ENCODE measurements around the gene PYCR2. TPM values are rescaled to one million over a fixed set of nuclear protein-coding genes. Genes with fewer than 3 reads are reported as not detected.
"Not testable (repeated sequence)": the region's sequence is repeated elsewhere in the genome, so short reads cannot be mapped to it uniquely, and the experiment has no call there.

PYCR2 gene
- total RNA-seq, 2 experiments from 2014 or later, result 103 to 106 TPM

- Mint-ChIP-seq H3K4me1 (no peaks in the 10 kb centered on the region), H3K4me3 (no peak overlapping the region), H3K36me3 (no peaks in the 10 kb centered on the region), H3K9me3 (ENCODE audit: low read depth) (no peaks in the 10 kb centered on the region), H3K27me3 (peaks cover 10% of the 10 kb centered on the region), H3K27ac (no peak overlapping the region)
- CTCF ChIA-PET, result interaction anchor here (1.9 kb wide), 1 partner anchor 8 kb away, joined by 7 read pairs; the partner anchor contains the start of gene TMEM63A
- DNase-seq (no peak), ATAC-seq (no peak)
Measured at GRCh38 chr1:225890346-225891228, 33.5 kb downstream of the PYCR2 start.

GRCh38 chr1:225889743-225890142 is 34.3 kb downstream of the PYCR2 start:
- Mint-ChIP-seq H3K4me3 (no peak overlapping the region), H3K36me3 (no peaks in the 10 kb centered on the region), H3K9me3 (ENCODE audit: low read depth) (no peaks in the 10 kb centered on the region), H3K27me3 (peaks cover 10% of the 10 kb centered on the region), H3K4me1 (no peaks in the 10 kb centered on the region), H3K27ac (no peak overlapping the region)
- CTCF ChIA-PET, result interaction anchor here (1.0 to 1.1 kb wide), 2 partner anchors 9 to 13 kb away, joined by 3 to 5 read pairs; no protein-coding TSS in a partner anchor
- DNase-seq (no peak), ATAC-seq (no peak)

- CTCF ChIA-PET, result interaction anchor here (1.0 to 1.1 kb wide), 2 partner anchors 8 to 12 kb away, joined by 3 to 5 read pairs; no protein-coding TSS in a partner anchor
- no peak for ATAC-seq
- no peak within 1 kb of the TSS for H3K4me3 Mint-ChIP-seq
Measured at GRCh38 chr1:225888898-225889601, 35.0 kb downstream of the PYCR2 start, which contains the start of gene LEFTY1. LEFTY1 (minus strand) TSS chr1:225889146; CDS start chr1:225889066, 80 bp downstream.

GRCh38 chr1:225888289-225888897 is 35.7 kb downstream of the PYCR2 start:
- Mint-ChIP-seq H3K4me1 (peaks cover 5% of the 10 kb centered on the region), H3K27ac (no peak overlapping the region), H3K36me3 (no peaks in the 10 kb centered on the region), H3K27me3 (peaks cover 5% of the 10 kb centered on the region), H3K9me3 (ENCODE audit: low read depth) (no peaks in the 10 kb centered on the region), H3K4me3 (no peak overlapping the region)
- DNase-seq, result no peak
- no peak for ATAC-seq
- CTCF ChIA-PET, result interaction anchor here (1.0 to 1.1 kb wide), 2 partner anchors 7 to 11 kb away, joined by 3 to 5 read pairs; no protein-coding TSS in a partner anchor

More at GRCh38 chr1:225888898-225889601, 35.0 kb downstream of the PYCR2 start, which contains the start of gene LEFTY1:
- no peaks in the 10 kb centered on the region for H3K36me3 Mint-ChIP-seq
- DNase-seq, result no peak
- H3K27me3 Mint-ChIP-seq, result peaks cover 6% of the 10 kb centered on the region
- H3K4me1 Mint-ChIP-seq, result no peaks in the 10 kb centered on the region
- H3K9me3 Mint-ChIP-seq (ENCODE audit: low read depth), result no peaks in the 10 kb centered on the region
- no peak within 1 kb of the TSS for H3K27ac Mint-ChIP-seq

GRCh38 chr1:225887554-225888288 is 36.3 kb downstream of the PYCR2 start:
- H3K36me3 Mint-ChIP-seq; H3K9me3 Mint-ChIP-seq (ENCODE audit: low read depth); DNase-seq; H3K4me1 Mint-ChIP-seq; ATAC-seq; H3K4me3 Mint-ChIP-seq; H3K27ac Mint-ChIP-seq; H3K27me3 Mint-ChIP-seq: not testable (repeated sequence)
- CTCF ChIA-PET, result interaction anchor here (1.5 kb wide), 1 partner anchor 10 kb away, joined by 3 read pairs; no protein-coding TSS in a partner anchor

GRCh38 chr1:225887030-225887314 is 37.1 kb downstream of the PYCR2 start:
- H3K9me3 Mint-ChIP-seq (ENCODE audit: low read depth), result no peaks in the 10 kb centered on the region
- H3K4me3 Mint-ChIP-seq, result no peak overlapping the region
- DNase-seq, result no peak
- H3K4me1 Mint-ChIP-seq, result peaks cover 8% of the 10 kb centered on the region
- CTCF ChIA-PET, result interaction anchor here (1.5 kb wide), 1 partner anchor 11 kb away, joined by 3 read pairs; no protein-coding TSS in a partner anchor
- H3K27me3 Mint-ChIP-seq, result peaks cover 5% of the 10 kb centered on the region
- no peak for ATAC-seq
- no peak overlapping the region for H3K27ac Mint-ChIP-seq
- H3K36me3 Mint-ChIP-seq, result no peaks in the 10 kb centered on the region

- DNase-seq, result no peak
- H3K27me3 Mint-ChIP-seq, result peaks cover 5% of the 10 kb centered on the region
- H3K9me3 Mint-ChIP-seq (ENCODE audit: low read depth), result no peaks in the 10 kb centered on the region
- no peak overlapping the region for H3K27ac Mint-ChIP-seq
- H3K4me1 Mint-ChIP-seq, result peaks cover 9% of the 10 kb centered on the region
- ATAC-seq, result no peak
- H3K4me3 Mint-ChIP-seq, result no peak overlapping the region
- no peaks in the 10 kb centered on the region for H3K36me3 Mint-ChIP-seq
- CTCF ChIA-PET, result interaction anchor here (1.5 kb wide), 1 partner anchor 11 kb away, joined by 3 read pairs; no protein-coding TSS in a partner anchor
Measured at GRCh38 chr1:225886159-225887029, 37.7 kb downstream of the PYCR2 start.

GRCh38 chr1:225885336-225885735 is 38.7 kb downstream of the PYCR2 start:
- Mint-ChIP-seq H3K4me1 (peaks cover 20% of the 10 kb centered on the region), H3K9me3 (ENCODE audit: low read depth) (no peaks in the 10 kb centered on the region), H3K27ac (no peak overlapping the region), H3K27me3 (peaks cover 5% of the 10 kb centered on the region), H3K4me3 (no peak overlapping the region), H3K36me3 (no peaks in the 10 kb centered on the region)
- CTCF ChIA-PET, result interaction anchor here (0.9 to 1.2 kb wide), 3 partner anchors 12 to 418 kb away, joined by 3 read pairs; no protein-coding TSS in a partner anchor
- ATAC-seq, result no peak
- no peak for DNase-seq

GRCh38 chr1:225883616-225884265 is 40.3 kb downstream of the PYCR2 start:
- CTCF ChIA-PET, result interaction anchor here (0.7 to 4.7 kb wide), 10 partner anchors 8 to 406 kb away, joined by 3 to 34 read pairs (median 8); partner anchors contain the start of genes PYCR2 and SRP9
- no peaks in the 10 kb centered on the region for H3K9me3 Mint-ChIP-seq (ENCODE audit: low read depth)
- peaks cover 32% of the 10 kb centered on the region for H3K4me1 Mint-ChIP-seq
- ATAC-seq (no peak), DNase-seq (no peak)
- H3K27me3 Mint-ChIP-seq, result peaks cover 5% of the 10 kb centered on the region
- H3K36me3 Mint-ChIP-seq, result no peaks in the 10 kb centered on the region
- peak overlapping the region; percentile 10 for H3K4me3 Mint-ChIP-seq
- H3K27ac Mint-ChIP-seq, result no peak overlapping the region

GRCh38 chr1:225882694-225883615 is 41.1 kb downstream of the PYCR2 start:
- DNase-seq (peak; percentile 54), ATAC-seq (peak; percentile 46)
- Mint-ChIP-seq H3K36me3 (no peaks in the 10 kb centered on the region), H3K27ac (peak overlapping the region; percentile 67), H3K9me3 (ENCODE audit: low read depth) (no peaks in the 10 kb centered on the region), H3K27me3 (peaks cover 5% of the 10 kb centered on the region), H3K4me3 (peak overlapping the region; percentile 82), H3K4me1 (peaks cover 32% of the 10 kb centered on the region)
- CTCF ChIA-PET, result interaction anchor here (0.7 to 4.7 kb wide), 21 partner anchors 9 to 415 kb away, joined by 3 to 34 read pairs (median 5); partner anchors contain the start of genes PYCR2, SDE2 and SRP9
